ENCODE data around the gene SCARB1. TPM values are rescaled to one million over a fixed set of nuclear protein-coding genes. Genes with fewer than 3 reads are reported as not detected.

Gene SCARB1
- total and polyA plus RNA-seq, 2 of the 13 experiments (the other 11 are each of a cell fraction or from before 2014, with no cell fraction given), result 63.4 to 160 TPM

DNA sequence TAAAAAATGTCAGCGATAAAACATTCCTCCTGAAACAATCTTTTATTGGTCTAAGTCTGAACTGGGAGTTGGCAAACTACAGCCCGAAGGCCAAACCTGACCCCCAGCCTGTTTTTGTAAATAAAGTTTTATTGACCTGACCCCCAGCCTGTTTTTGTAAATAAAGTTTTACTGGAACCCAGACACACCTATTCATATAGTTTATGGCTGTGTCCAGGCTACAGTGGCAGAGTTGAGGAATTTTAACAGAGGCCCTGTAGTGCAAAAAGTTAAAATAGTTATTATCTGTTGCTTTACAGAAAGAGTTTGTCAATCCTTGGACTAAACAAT is 12.1 kb upstream of the SCARB1 start (continued):
- TF ChIP-seq, protein P1, sequence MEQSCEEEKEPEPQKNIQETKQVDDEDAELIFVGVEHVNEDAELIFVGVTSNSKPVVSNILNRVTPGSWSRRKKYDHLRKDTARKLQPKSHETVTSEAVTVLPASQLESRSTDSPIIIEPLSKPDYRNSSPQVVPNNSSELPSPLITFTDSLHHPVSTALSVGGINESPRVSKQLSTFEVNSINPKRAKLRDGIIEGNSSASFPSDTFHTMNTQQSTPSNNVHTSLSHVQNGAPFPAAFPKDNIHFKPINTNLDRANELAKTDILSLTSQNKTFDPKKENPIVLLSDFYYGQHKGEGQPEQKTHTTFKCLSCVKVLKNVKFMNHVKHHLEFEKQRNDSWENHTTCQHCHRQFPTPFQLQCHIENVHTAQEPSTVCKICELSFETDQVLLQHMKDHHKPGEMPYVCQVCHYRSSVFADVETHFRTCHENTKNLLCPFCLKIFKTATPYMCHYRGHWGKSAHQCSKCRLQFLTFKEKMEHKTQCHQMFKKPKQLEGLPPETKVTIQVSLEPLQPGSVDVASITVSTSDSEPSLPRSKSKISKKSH (CRISPR knock-in tag; IDR thresholded peaks at IDR 0.05; ENCODE audit: borderline replicate concordance), result no peak
- TF ChIP-seq NR2F1 (CRISPR knock-in tag; IDR thresholded peaks at IDR 0.05) (peak; percentile 15 to 43; a peak in 1 of 4 replicates), ZNF790 (CRISPR knock-in tag; IDR thresholded peaks at IDR 0.05; ENCODE audit: borderline replicate concordance) (no peak), MYNN (CRISPR knock-in tag; IDR thresholded peaks at IDR 0.05; ENCODE audit: low read depth) (no peak), PAWR (CRISPR knock-in tag; IDR thresholded peaks at IDR 0.05; ENCODE audit: borderline replicate concordance) (no peak), EHMT2 (IDR thresholded peaks at IDR 0.05; ENCODE audit: borderline replicate concordance, low read depth, low read length) (no peak), ZNF296 (CRISPR knock-in tag; conservative IDR thresholded peaks at IDR 0.05) (no peak), GATAD1 (CRISPR knock-in tag; IDR thresholded peaks at IDR 0.05) (no peak), RFX3 (CRISPR knock-in tag; IDR thresholded peaks at IDR 0.05) (no peak), RERE (CRISPR knock-in tag; IDR thresholded peaks at IDR 0.05; ENCODE audit: low read depth) (no peak), ZNF460 (CRISPR knock-in tag; IDR thresholded peaks at IDR 0.05; ENCODE audit: borderline replicate concordance) (no peak)
- TF ChIP-seq, protein P2, sequence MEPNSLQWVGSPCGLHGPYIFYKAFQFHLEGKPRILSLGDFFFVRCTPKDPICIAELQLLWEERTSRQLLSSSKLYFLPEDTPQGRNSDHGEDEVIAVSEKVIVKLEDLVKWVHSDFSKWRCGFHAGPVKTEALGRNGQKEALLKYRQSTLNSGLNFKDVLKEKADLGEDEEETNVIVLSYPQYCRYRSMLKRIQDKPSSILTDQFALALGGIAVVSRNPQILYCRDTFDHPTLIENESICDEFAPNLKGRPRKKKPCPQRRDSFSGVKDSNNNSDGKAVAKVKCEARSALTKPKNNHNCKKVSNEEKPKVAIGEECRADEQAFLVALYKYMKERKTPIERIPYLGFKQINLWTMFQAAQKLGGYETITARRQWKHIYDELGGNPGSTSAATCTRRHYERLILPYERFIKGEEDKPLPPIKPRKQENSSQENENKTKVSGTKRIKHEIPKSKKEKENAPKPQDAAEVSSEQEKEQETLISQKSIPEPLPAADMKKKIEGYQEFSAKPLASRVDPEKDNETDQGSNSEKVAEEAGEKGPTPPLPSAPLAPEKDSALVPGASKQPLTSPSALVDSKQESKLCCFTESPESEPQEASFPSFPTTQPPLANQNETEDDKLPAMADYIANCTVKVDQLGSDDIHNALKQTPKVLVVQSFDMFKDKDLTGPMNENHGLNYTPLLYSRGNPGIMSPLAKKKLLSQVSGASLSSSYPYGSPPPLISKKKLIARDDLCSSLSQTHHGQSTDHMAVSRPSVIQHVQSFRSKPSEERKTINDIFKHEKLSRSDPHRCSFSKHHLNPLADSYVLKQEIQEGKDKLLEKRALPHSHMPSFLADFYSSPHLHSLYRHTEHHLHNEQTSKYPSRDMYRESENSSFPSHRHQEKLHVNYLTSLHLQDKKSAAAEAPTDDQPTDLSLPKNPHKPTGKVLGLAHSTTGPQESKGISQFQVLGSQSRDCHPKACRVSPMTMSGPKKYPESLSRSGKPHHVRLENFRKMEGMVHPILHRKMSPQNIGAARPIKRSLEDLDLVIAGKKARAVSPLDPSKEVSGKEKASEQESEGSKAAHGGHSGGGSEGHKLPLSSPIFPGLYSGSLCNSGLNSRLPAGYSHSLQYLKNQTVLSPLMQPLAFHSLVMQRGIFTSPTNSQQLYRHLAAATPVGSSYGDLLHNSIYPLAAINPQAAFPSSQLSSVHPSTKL (CRISPR knock-in tag; IDR thresholded peaks at IDR 0.05), result peak; percentile 66; the same call in 1 of the 2 replicates
- TF ChIP-seq, protein P3, sequence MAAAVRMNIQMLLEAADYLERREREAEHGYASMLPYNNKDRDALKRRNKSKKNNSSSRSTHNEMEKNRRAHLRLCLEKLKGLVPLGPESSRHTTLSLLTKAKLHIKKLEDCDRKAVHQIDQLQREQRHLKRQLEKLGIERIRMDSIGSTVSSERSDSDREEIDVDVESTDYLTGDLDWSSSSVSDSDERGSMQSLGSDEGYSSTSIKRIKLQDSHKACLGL (CRISPR knock-in tag; IDR thresholded peaks at IDR 0.05), result no peak
- TF ChIP-seq, protein P4, sequence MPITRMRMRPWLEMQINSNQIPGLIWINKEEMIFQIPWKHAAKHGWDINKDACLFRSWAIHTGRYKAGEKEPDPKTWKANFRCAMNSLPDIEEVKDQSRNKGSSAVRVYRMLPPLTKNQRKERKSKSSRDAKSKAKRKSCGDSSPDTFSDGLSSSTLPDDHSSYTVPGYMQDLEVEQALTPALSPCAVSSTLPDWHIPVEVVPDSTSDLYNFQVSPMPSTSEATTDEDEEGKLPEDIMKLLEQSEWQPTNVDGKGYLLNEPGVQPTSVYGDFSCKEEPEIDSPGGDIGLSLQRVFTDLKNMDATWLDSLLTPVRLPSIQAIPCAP (CRISPR knock-in tag; IDR thresholded peaks at IDR 0.05; ENCODE audit: low read depth), result no peak
- TF ChIP-seq, protein P5, sequence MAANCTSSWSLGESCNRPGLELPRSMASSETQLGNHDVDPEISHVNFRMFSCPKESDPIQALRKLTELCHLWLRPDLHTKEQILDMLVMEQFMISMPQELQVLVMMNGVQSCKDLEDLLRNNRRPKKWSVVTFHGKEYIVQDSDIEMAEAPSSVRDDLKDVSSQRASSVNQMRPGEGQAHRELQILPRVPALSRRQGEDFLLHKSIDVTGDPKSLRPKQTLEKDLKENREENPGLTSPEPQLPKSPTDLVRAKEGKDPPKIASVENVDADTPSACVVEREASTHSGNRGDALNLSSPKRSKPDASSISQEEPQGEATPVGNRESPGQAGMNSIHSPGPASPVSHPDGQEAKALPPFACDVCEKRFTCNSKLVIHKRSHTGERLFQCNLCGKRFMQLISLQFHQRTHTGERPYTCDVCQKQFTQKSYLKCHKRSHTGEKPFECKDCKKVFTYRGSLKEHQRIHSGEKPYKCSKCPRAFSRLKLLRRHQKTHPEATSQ (CRISPR knock-in tag; IDR thresholded peaks at IDR 0.05; ENCODE audit: borderline replicate concordance), result no peak
